HG03571 (cell line): ENCODE results near the gene SKAP2.

ENCODE experiments used
- ATAC-seq: cut with Tn5 transposase; IDR thresholded peaks from one replicate; pipeline ENCODE4 v1.9.1; 2021; ENCODE audit not compliant: unreplicated experiment

The SKAP2 gene

GRCh38 chr7:26779978-26780595 lies 84.3 kb downstream of the SKAP2 start:
- no peak for ATAC-seq

- ATAC-seq = no peak
These were observed 87.0 kb downstream of the SKAP2 start for GRCh38 chr7:26777385-26777784.

GRCh38 chr7:26760501-26760900 lies 103.9 kb downstream of the SKAP2 start:
- ATAC-seq = no peak

- no peak for ATAC-seq
These were observed 105.3 kb downstream of the SKAP2 start for GRCh38 chr7:26759108-26759507.

GRCh38 chr7:26743205-26743604 lies 121.2 kb downstream of the SKAP2 start:
- ATAC-seq = no peak

- ATAC-seq = no peak
These were observed 128.3 kb downstream of the SKAP2 start for GRCh38 chr7:26735976-26736600.

GRCh38 chr7:26729150-26729775 lies 135.1 kb downstream of the SKAP2 start:
- no peak for ATAC-seq

- ATAC-seq = no peak
These were observed 138.3 kb downstream of the SKAP2 start for GRCh38 chr7:26726051-26726450.

GRCh38 chr7:26724795-26725194 lies 139.6 kb downstream of the SKAP2 start:
- ATAC-seq = no peak

- no peak for ATAC-seq
These were observed 141.3 kb downstream of the SKAP2 start for GRCh38 chr7:26723129-26723528.

- ATAC-seq = no peak
These were observed 142.9 kb downstream of the SKAP2 start for GRCh38 chr7:26721450-26721849.

GRCh38 chr7:26718063-26718462 lies 146.3 kb downstream of the SKAP2 start:
- no peak for ATAC-seq

GRCh38 chr7:26714438-26714837 lies 150.0 kb downstream of the SKAP2 start:
- ATAC-seq = no peak

GRCh38 chr7:26714006-26714405 lies 150.4 kb downstream of the SKAP2 start:
- no peak for ATAC-seq

GRCh38 chr7:26709210-26709990 lies 155.0 kb downstream of the SKAP2 start:
- ATAC-seq = no peak

- no peak for ATAC-seq
These were observed 158.8 kb downstream of the SKAP2 start for GRCh38 chr7:26705567-26705966.

GRCh38 chr7:26704786-26705185 lies 159.6 kb downstream of the SKAP2 start:
- no peak for ATAC-seq

GRCh38 chr7:26704036-26704435 lies 160.4 kb downstream of the SKAP2 start:
- ATAC-seq = no peak

- no peak for ATAC-seq
These were observed 163.5 kb downstream of the SKAP2 start for GRCh38 chr7:26700893-26701292.

- no peak for ATAC-seq
These were observed 164.0 kb downstream of the SKAP2 start for GRCh38 chr7:26700386-26700785.

GRCh38 chr7:26699766-26700165 lies 164.6 kb downstream of the SKAP2 start:
- no peak for ATAC-seq

GRCh38 chr7:26698806-26699205 lies 165.6 kb downstream of the SKAP2 start:
- no peak for ATAC-seq
